SK-N-SH treated with all-trans-retinoic acid at 6 μM for 48 hours (cell line): ENCODE measurements around the gene AFM.
A peak's percentile ranks its signal among the peaks of the same experiment; 100 is the strongest.

Experiments used
- ATAC-seq: fragments of 200-7000 bp; cut with Tn5 transposase; 3 replicates; pipeline ENCODE4 v1.9.1; 2020; ENCODE audit warnings: mild to moderate bottlenecking, moderate library complexity
- CSDC2 ChIP-seq: fragments of 250-450 bp; sonication (Bioruptor Pico); IDR thresholded peaks from 2 replicates; pipeline ENCODE4 v1.5.0; 2020; ENCODE audit warnings: mild to moderate bottlenecking, moderate library complexity
- ESRRG ChIP-seq: fragments of 250-450 bp; sonication (Bioruptor Pico); IDR thresholded peaks from 2 replicates; pipeline ENCODE4 v1.6.1; 2021; ENCODE audit warnings: mild to moderate bottlenecking
- GLIS3 ChIP-seq: fragments of 250-450 bp; sonication (Bioruptor Pico); IDR thresholded peaks from 2 replicates; pipeline ENCODE4 v1.5.0; 2020; ENCODE audit warnings: mild to moderate bottlenecking, moderate library complexity
- ISL1 ChIP-seq: fragments of 250-450 bp; sonication (Bioruptor Pico); IDR thresholded peaks from 2 replicates; pipeline ENCODE4 v2.1.2; 2022; ENCODE audit warnings: mild to moderate bottlenecking, moderate library complexity
- POU6F1 ChIP-seq: fragments of 250-450 bp; sonication (Bioruptor Pico); IDR thresholded peaks from 2 replicates; pipeline ENCODE4 v1.8.0; 2021; ENCODE audit warnings: low read depth, mild to moderate bottlenecking, moderate library complexity, borderline replicate concordance
- PPARA ChIP-seq: fragments of 250-450 bp; sonication (Bioruptor Pico); IDR thresholded peaks from 2 replicates; pipeline ENCODE4 v1.5.0; 2020; ENCODE audit warnings: mild to moderate bottlenecking, borderline replicate concordance
- RARB ChIP-seq: fragments of 250-450 bp; sonication (Bioruptor Pico); IDR thresholded peaks from 2 replicates; pipeline ENCODE4 v1.8.0; 2021; ENCODE audit warnings: mild to moderate bottlenecking, moderate library complexity
- SNAI2 ChIP-seq: fragments of 250-450 bp; sonication (Bioruptor Pico); IDR thresholded peaks from 2 replicates; pipeline ENCODE4 v1.5.0; 2020; ENCODE audit warnings: mild to moderate bottlenecking, moderate library complexity
- TCF4 ChIP-seq: fragments of 250-450 bp; sonication (Bioruptor Pico); IDR thresholded peaks from 2 replicates; pipeline ENCODE4 v1.8.0; 2021; ENCODE audit warnings: mild to moderate bottlenecking, moderate library complexity, borderline replicate concordance
- TOX ChIP-seq: fragments of 250-450 bp; sonication (Bioruptor Pico); IDR thresholded peaks from 2 replicates; pipeline ENCODE4 v1.8.0; 2021; ENCODE audit warnings: mild to moderate bottlenecking, moderate library complexity, borderline replicate concordance
- ZC3H10 ChIP-seq: fragments of 250-450 bp; sonication (Bioruptor Pico); IDR thresholded peaks from 2 replicates; pipeline ENCODE4 v1.5.1; 2021; ENCODE audit warnings: mild to moderate bottlenecking, moderate library complexity
- ZFP3 ChIP-seq: fragments of 250-450 bp; sonication (Bioruptor Pico); IDR thresholded peaks from 2 replicates; pipeline ENCODE4 v1.5.0; 2020; ENCODE audit warnings: mild to moderate bottlenecking, moderate library complexity
- ZNF565 ChIP-seq: fragments of 450-650 bp; formaldehyde crosslinking; conservative IDR thresholded peaks from 2 replicates; pipeline ENCODE4 v1.5.0; 2020; ENCODE audit warnings: low read depth, mild to moderate bottlenecking, moderate library complexity
- ZNF70 ChIP-seq: fragments of 450-650 bp; formaldehyde crosslinking; IDR thresholded peaks from 2 replicates; pipeline ENCODE4 v1.5.0; 2020; ENCODE audit warnings: mild to moderate bottlenecking, moderate library complexity
- ZNF8 ChIP-seq: fragments of 450-650 bp; formaldehyde crosslinking; IDR thresholded peaks from 2 replicates; pipeline ENCODE4 v1.5.0; 2020; ENCODE audit warnings: mild to moderate bottlenecking, moderate library complexity
- TF ChIP-seq, protein P1 (sequence below): fragments of 250-450 bp; sonication (Bioruptor Pico); IDR thresholded peaks from 2 replicates; pipeline ENCODE4 v1.5.0; 2020; ENCODE audit warnings: mild to moderate bottlenecking, moderate library complexity
- TF ChIP-seq, protein P2 (sequence below): fragments of 250-450 bp; sonication (Bioruptor Pico); IDR thresholded peaks from 2 replicates; pipeline ENCODE4 v1.5.1; 2020; ENCODE audit warnings: low read depth, mild to moderate bottlenecking, moderate library complexity
- TF ChIP-seq, protein P3 (sequence below): fragments of 250-450 bp; sonication (Bioruptor Pico); IDR thresholded peaks from 2 replicates; pipeline ENCODE4 v1.8.0; 2020; ENCODE audit warnings: mild to moderate bottlenecking, moderate library complexity, borderline replicate concordance
- TF ChIP-seq, protein P4 (sequence below): fragments of 250-450 bp; sonication (Bioruptor Pico); IDR thresholded peaks from 2 replicates; pipeline ENCODE4 v1.5.1; 2021; ENCODE audit warnings: mild to moderate bottlenecking, moderate library complexity

AFM gene

DNA sequence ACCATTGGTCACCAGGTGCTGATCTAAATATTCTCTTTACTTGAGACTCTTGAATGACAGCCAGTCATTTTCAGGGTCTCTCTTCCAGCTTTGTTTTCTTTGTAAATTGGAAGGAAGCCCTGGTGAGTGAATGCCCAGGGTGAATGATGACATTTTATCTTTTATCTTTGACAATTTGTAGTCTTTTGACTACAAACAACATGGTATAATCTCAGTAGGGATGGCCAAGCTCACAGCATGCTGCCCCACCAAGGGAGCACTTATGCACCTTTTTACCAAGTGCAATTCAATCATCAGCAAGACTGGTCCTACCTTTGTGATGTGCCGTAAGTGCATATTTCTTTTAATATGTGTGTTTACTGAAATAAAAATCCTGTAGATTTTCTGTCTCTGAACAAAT is 5.7 kb downstream of the AFM start:
- ATAC-seq = no peak
- TF ChIP-seq ESRRG (CRISPR knock-in tag) (no peak), GLIS3 (CRISPR knock-in tag) (no peak), ZC3H10 (CRISPR knock-in tag) (no peak), ZNF565 (CRISPR knock-in tag) (no peak), TCF4 (CRISPR knock-in tag) (no peak), ZNF8 (CRISPR knock-in tag) (no peak), ISL1 (CRISPR knock-in tag) (no peak), POU6F1 (CRISPR knock-in tag) (no peak), ZFP3 (CRISPR knock-in tag) (no peak), TOX (CRISPR knock-in tag) (no peak), SNAI2 (CRISPR knock-in tag) (no peak), RARB (CRISPR knock-in tag) (no peak), ZNF70 (CRISPR knock-in tag) (no peak), CSDC2 (no peak)
- TF ChIP-seq, protein P1, sequence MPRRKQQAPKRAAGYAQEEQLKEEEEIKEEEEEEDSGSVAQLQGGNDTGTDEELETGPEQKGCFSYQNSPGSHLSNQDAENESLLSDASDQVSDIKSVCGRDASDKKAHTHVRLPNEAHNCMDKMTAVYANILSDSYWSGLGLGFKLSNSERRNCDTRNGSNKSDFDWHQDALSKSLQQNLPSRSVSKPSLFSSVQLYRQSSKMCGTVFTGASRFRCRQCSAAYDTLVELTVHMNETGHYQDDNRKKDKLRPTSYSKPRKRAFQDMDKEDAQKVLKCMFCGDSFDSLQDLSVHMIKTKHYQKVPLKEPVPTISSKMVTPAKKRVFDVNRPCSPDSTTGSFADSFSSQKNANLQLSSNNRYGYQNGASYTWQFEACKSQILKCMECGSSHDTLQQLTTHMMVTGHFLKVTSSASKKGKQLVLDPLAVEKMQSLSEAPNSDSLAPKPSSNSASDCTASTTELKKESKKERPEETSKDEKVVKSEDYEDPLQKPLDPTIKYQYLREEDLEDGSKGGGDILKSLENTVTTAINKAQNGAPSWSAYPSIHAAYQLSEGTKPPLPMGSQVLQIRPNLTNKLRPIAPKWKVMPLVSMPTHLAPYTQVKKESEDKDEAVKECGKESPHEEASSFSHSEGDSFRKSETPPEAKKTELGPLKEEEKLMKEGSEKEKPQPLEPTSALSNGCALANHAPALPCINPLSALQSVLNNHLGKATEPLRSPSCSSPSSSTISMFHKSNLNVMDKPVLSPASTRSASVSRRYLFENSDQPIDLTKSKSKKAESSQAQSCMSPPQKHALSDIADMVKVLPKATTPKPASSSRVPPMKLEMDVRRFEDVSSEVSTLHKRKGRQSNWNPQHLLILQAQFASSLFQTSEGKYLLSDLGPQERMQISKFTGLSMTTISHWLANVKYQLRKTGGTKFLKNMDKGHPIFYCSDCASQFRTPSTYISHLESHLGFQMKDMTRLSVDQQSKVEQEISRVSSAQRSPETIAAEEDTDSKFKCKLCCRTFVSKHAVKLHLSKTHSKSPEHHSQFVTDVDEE (CRISPR knock-in tag) = no peak
- TF ChIP-seq, protein P2, sequence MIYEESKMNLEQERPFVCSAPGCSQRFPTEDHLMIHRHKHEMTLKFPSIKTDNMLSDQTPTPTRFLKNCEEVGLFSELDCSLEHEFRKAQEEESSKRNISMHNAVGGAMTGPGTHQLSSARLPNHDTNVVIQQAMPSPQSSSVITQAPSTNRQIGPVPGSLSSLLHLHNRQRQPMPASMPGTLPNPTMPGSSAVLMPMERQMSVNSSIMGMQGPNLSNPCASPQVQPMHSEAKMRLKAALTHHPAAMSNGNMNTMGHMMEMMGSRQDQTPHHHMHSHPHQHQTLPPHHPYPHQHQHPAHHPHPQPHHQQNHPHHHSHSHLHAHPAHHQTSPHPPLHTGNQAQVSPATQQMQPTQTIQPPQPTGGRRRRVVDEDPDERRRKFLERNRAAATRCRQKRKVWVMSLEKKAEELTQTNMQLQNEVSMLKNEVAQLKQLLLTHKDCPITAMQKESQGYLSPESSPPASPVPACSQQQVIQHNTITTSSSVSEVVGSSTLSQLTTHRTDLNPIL (CRISPR knock-in tag) = no peak
- TF ChIP-seq, protein P3, sequence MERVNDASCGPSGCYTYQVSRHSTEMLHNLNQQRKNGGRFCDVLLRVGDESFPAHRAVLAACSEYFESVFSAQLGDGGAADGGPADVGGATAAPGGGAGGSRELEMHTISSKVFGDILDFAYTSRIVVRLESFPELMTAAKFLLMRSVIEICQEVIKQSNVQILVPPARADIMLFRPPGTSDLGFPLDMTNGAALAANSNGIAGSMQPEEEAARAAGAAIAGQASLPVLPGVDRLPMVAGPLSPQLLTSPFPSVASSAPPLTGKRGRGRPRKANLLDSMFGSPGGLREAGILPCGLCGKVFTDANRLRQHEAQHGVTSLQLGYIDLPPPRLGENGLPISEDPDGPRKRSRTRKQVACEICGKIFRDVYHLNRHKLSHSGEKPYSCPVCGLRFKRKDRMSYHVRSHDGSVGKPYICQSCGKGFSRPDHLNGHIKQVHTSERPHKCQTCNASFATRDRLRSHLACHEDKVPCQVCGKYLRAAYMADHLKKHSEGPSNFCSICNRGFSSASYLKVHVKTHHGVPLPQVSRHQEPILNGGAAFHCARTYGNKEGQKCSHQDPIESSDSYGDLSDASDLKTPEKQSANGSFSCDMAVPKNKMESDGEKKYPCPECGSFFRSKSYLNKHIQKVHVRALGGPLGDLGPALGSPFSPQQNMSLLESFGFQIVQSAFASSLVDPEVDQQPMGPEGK (CRISPR knock-in tag) = no peak

- ATAC-seq = peak; percentile 27; the same call in 1 of the 3 replicates
- no peak for TF ChIP-seq PPARA (CRISPR knock-in tag)
- TF ChIP-seq, protein P1 (CRISPR knock-in tag) = no peak
- no peak for TF ChIP-seq TOX (CRISPR knock-in tag)
- TF ChIP-seq, protein P4, sequence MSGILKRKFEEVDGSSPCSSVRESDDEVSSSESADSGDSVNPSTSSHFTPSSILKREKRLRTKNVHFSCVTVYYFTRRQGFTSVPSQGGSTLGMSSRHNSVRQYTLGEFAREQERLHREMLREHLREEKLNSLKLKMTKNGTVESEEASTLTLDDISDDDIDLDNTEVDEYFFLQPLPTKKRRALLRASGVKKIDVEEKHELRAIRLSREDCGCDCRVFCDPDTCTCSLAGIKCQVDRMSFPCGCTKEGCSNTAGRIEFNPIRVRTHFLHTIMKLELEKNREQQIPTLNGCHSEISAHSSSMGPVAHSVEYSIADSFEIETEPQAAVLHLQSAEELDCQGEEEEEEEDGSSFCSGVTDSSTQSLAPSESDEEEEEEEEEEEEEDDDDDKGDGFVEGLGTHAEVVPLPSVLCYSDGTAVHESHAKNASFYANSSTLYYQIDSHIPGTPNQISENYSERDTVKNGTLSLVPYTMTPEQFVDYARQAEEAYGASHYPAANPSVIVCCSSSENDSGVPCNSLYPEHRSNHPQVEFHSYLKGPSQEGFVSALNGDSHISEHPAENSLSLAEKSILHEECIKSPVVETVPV (CRISPR knock-in tag) = no peak
- no peak for TF ChIP-seq CSDC2
- no peak for TF ChIP-seq RARB (CRISPR knock-in tag)
- no peak for TF ChIP-seq ISL1 (CRISPR knock-in tag)
- no peak for TF ChIP-seq ZC3H10 (CRISPR knock-in tag)
Observed at GRCh38 chr4:73499996-73500765, 18.6 kb downstream of the AFM start.
